IPS-NIHi11 (cell line): ENCODE results near the gene PKD2L2.
"Not testable (repeated sequence)": the region's sequence is repeated elsewhere in the genome, so short reads cannot be mapped to it uniquely, and the experiment has no call there.

Experiments
- DNase-seq: peaks from one replicate; pipeline ENCODE4 v3.0.0; 2012; ENCODE audit warnings: mixed read lengths, low spot score

PKD2L2 gene

DNA sequence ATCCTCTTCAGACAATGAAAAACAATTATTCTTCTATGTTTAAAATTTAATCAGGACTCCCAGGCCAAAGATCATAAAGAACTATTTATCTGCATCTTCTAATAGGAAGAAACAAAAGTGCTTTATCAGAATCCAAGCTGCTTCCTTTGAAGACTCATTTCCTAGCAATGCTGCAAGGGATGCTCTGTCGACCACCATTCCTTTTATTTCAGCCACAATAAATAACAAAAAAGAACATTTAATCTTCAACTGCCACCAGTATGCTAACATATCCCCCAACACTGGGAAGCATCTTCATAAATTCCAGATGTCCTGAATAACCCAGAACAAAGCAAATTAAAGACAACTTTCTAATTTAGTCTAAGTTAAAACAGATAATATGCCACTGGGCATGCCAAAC lies 68.7 kb downstream of the PKD2L2 start:
- DNase-seq: no peak

DNA sequence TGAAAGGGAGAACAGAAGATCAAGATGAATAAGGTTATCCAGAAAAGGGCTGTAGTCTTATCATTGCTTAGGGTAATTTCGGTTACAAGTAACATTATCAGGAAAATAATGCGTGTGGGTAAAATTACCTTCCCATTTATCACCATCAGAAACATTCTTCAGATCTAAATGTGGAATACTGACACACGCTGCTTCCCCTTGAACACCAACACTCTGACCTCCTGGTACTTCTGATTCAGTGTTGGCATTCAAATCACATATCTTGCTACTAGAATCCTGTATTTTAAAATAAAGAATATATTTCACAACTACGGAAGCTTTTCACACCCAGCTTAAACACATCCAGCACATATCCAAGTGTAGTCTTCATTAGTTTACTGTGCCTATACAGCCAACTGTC lies 70.2 kb downstream of the PKD2L2 start:
- DNase-seq: no peak

DNA sequence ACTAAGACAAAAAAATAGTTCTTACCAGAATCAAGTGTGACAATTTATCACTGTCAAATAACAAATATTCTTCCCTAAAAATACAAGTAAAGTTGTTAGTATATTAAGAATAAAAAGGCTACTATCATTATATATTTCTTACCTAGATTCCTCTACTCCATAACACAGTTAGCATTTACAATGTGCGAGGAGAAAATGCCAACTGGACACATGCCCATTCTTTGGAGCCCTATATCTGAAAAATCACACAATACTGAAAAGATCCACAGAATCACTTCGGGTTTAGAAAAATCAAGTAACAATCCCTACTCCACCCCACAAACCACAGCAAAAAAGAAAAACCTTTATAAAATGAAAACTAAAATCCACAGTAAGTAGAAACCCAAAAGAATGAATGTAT lies 70.9 kb downstream of the PKD2L2 start:
- DNase-seq: no peak

DNA sequence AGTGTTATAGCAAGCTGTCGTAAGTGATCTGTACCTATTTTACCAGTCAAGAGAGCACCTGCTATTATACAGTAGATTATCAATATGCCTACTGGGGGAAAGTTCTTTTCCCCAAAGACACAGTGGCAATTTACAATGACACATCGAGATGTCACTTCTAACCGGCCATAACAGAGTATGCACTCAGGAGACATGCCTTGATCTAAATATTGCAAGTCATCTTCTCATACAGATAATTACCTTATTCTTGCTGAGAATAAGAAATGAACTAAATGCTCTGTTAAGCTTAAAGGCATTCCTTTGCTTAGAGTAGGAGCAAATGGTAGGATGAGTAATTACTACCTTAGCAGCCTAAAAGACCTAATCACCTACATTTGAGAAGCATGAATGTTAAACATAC lies 71.6 kb downstream of the PKD2L2 start:
- no peak for DNase-seq

DNA sequence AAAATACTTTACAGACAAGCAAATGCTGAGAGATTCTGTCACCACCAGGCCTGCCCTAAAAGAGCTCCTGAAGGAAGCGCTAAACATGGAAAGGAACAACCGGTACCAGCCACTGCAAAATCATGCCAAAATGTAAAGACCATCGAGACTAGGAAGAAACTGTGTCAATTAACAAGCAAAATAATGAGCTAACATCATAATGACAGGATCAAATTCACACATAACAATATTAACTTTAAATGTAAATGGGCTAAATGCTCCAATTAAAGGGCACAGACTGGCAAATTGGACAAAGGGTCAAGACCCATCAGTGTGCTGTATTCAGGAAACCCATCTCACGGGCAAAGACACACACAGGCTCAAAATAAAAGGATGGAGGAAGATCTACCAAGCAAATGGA lies 81.1 kb downstream of the PKD2L2 start:
- DNase-seq: not testable (repeated sequence)

DNA sequence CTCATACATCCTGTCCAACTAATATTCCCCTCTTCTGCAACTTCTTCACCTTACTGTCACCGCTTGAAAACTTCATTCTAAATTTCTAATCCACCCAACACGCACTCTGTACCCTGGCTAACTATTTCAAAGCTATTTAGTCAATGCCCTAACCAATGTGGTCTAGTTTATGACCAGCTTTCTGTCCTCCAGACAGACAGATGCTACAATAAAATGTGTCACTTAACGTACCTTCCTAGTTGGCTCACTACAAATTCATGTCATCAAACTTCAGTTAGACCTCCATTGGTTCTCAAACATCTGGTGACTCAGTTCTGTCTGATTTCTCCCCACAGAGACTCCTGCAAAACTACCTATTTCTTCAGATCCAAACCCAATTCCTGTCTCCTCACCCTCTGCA lies 86.0 kb downstream of the PKD2L2 start:
- DNase-seq: no peak

DNA sequence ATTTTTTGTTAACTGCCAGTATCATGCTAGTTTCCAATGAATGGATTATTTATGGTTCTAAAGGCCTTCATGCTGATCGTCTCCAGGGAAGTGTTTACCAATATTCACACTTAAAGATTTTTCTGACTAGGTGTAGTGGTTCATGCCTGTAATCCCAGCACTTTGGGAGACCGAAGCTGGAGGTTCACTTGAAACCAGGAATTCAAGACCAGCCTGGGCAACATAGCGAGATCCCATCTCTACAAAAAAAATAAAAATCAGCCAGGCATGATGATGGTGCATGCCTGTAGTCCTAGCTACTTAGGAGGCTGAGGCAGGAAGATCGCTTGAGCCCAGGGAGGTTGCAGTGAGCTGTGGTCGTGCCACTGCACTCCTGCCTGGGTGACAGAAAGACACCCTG lies 100.2 kb downstream of the PKD2L2 start:
- DNase-seq: no peak
